Esophagus muscularis mucosa (tissue), 4 donors: Measurements from ENCODE around the gene CSRNP3.

Experiments used
- CTCF ChIP-seq, 3 experiments: fragments of 200-600 bp in 2 of 3; fragments of 450-650 bp in 1 of 3; sonication (generic) in 2 of 3; IDR thresholded peaks; one replicate each; pipeline ENCODE4 v1.5.1; 2017 to 2019; ENCODE audit warnings: antibody characterized with exemption in 3 of 3, mild to moderate bottlenecking in 2 of 3, moderate library complexity in 1 of 3
- EP300 ChIP-seq: sonication (generic); formaldehyde crosslinking; IDR thresholded peaks from one replicate; pipeline ENCODE4 v1.6.1; 2017; ENCODE audit warnings: antibody characterized with exemption
- POLR2A ChIP-seq: fragments of 450-650 bp; IDR thresholded peaks from one replicate; pipeline ENCODE4 v1.6.1; 2017; ENCODE audit warnings: antibody characterized with exemption, moderate library complexity, mild to moderate bottlenecking, low read depth
- POLR2AphosphoS5 ChIP-seq, 2 donors: sonication (generic); formaldehyde crosslinking; IDR thresholded peaks; one replicate each; pipeline ENCODE4 v1.6.1; 2017; ENCODE audit warnings: antibody characterized with exemption in 2 of 2

- TF ChIP-seq CTCF (IDR thresholded peaks at IDR 0.05) (no peak), EP300 (no peak), POLR2A (no peak), POLR2AphosphoS5 (IDR thresholded peaks at IDR 0.05) (no peak)
Measured at GRCh38 chr2:165427686-165428085, 41.8 kb upstream of the CSRNP3 start.
